D721Med (cell line): ENCODE measurements around the gene CALML4.

ENCODE experiments used
- DNase-seq: peaks from one replicate; pipeline ENCODE4 v3.0.0; 2011; ENCODE audit warnings: low spot score; ENCODE audit not compliant: insufficient read length
- FAIRE-seq: peaks from 2 replicates; lab custom pipeline; 2011; peaks lifted over from hg19 to GRCh38; lab: Jason Lieb, UNC
- CTCF ChIP-seq: IDR thresholded peaks from 2 replicates; pipeline ENCODE4 v1.5.1; 2012; ENCODE audit warnings: mild to moderate bottlenecking, control low read depth; ENCODE audit not compliant: insufficient read depth; ENCODE audit errors: missing control alignments

The CALML4 gene

GRCh38 chr15:68150187-68150586 is 54.9 kb downstream of the CALML4 start:
- TF ChIP-seq CTCF, result no peak
- FAIRE-seq (no peak), DNase-seq (no peak)

- FAIRE-seq (no peak), DNase-seq (no peak)
- TF ChIP-seq CTCF, result no peak
These were observed 56.1 kb downstream of the CALML4 start for GRCh38 chr15:68149059-68149458.

GRCh38 chr15:68148039-68148438 is 57.1 kb downstream of the CALML4 start:
- DNase-seq (no peak), FAIRE-seq (no peak)
- no peak for TF ChIP-seq CTCF

- FAIRE-seq, result no peak
- no peak for TF ChIP-seq CTCF
- no peak for DNase-seq
These were observed 59.4 kb downstream of the CALML4 start for GRCh38 chr15:68145706-68146105.

GRCh38 chr15:68143785-68144184 is 61.3 kb downstream of the CALML4 start:
- DNase-seq (no peak), FAIRE-seq (no peak)
- no peak for TF ChIP-seq CTCF

GRCh38 chr15:68143129-68143528 is 62.0 kb downstream of the CALML4 start:
- DNase-seq (no peak), FAIRE-seq (peak; percentile 63)
- no peak for TF ChIP-seq CTCF
